Activated CD4-positive, alpha-beta T cell treated with anti-CD3 and anti-CD28 coated beads for 36 hours (primary cell): ENCODE data around the gene PCCA. TPM values are rescaled to one million over a fixed set of nuclear protein-coding genes. Genes with fewer than 3 reads are reported as not detected.
"Not testable (repeated sequence)": the region's sequence is repeated elsewhere in the genome, so short reads cannot be mapped to it uniquely, and the experiment has no call there.

ENCODE experiments used
- ATAC-seq: fragments of 200-7000 bp; cut with Tn5 transposase; one replicate; pipeline ENCODE4 v1.10.0; 2021; ENCODE audit warnings: mild to moderate bottlenecking, moderate library complexity
- CTCF ChIA-PET: fragments of 350-600 bp; sonication (Branson Sonifier 250); formaldehyde crosslinking; loops from one replicate; lab custom pipeline; 2021; ENCODE audit warnings: antibody characterized with exemption; lab: Charles Lee
- POLR2A ChIA-PET: fragments of 350-600 bp; sonication (Branson Sonifier 250); formaldehyde crosslinking; loops from one replicate; lab custom pipeline; 2021; ENCODE audit warnings: antibody characterized with exemption, inconsistent platforms; lab: Charles Lee
- DNase-seq: peaks from one replicate; pipeline ENCODE4 v3.0.0-alpha.2; 2020
- H3K27ac Mint-ChIP-seq: one replicate; pipeline ENCODE4 v1.8.0; 2021; ENCODE audit warnings: mixed read lengths
- H3K27me3 Mint-ChIP-seq: one replicate; pipeline ENCODE4 v1.8.0; 2021; ENCODE audit warnings: mixed read lengths
- H3K36me3 Mint-ChIP-seq: one replicate; pipeline ENCODE4 v1.8.0; 2021; ENCODE audit warnings: low read depth, mixed read lengths
- H3K4me1 Mint-ChIP-seq: one replicate; pipeline ENCODE4 v1.8.0; 2021; ENCODE audit warnings: mixed read lengths
- H3K4me3 Mint-ChIP-seq: one replicate; pipeline ENCODE4 v1.8.0; 2021; ENCODE audit warnings: mild to moderate bottlenecking, moderate library complexity, mixed read lengths
- H3K9me3 Mint-ChIP-seq: one replicate; pipeline ENCODE4 v1.8.0; 2021; ENCODE audit warnings: low read depth, mixed read lengths
- intact Hi-C, 2 experiments: fragments of 100-400 bp; cut with DNase I in 1 of 2; cut with micrococcal nuclease in 1 of 2; formaldehyde crosslinking; loops; one replicate each; pipeline versions ENCODE4 v1.14.2 to v1.15.1; 2022 to 2024; cut with DNase I, micrococcal nuclease
- total RNA-seq, 2 experiments: library from RNA; stranded (reverse); gene quantifications; one replicate each; pipeline ENCODE4 v1.2.3, GENCODE V29; 2021

PCCA gene
- total RNA-seq, 2 experiments from 2014 or later, result 5.8 to 7.3 TPM

GRCh38 chr13:100223966-100224530 lies 135.2 kb downstream of the PCCA start:
- H3K4me1 Mint-ChIP-seq, ATAC-seq, intact Hi-C loops, POLR2A ChIA-PET, DNase-seq, CTCF ChIA-PET, H3K4me3 Mint-ChIP-seq, H3K36me3 Mint-ChIP-seq, H3K27me3 Mint-ChIP-seq, H3K9me3 Mint-ChIP-seq, H3K27ac Mint-ChIP-seq: not testable (repeated sequence)

- no peak for ATAC-seq
- ChIA-PET CTCF (no interaction called here), POLR2A (no interaction called here)
- no peak for DNase-seq
- no peak overlapping the region for H3K27ac Mint-ChIP-seq
- no peaks in the 10 kb centered on the region for H3K27me3 Mint-ChIP-seq
- no peak overlapping the region for H3K4me3 Mint-ChIP-seq
- no peaks in the 10 kb centered on the region for H3K4me1 Mint-ChIP-seq
- intact Hi-C loops, result loop anchor here (10.0 kb wide), 2 partner anchors 245 to 785 kb away; partner anchors contain the start of gene ZIC2 (in 1 of the 2)
- no peaks in the 10 kb centered on the region for H3K9me3 Mint-ChIP-seq
- H3K36me3 Mint-ChIP-seq, result no peaks in the 10 kb centered on the region
Observed at GRCh38 chr13:100229603-100230002, 140.7 kb downstream of the PCCA start.

GRCh38 chr13:100230769-100231149 lies 141.9 kb downstream of the PCCA start:
- CTCF ChIA-PET, result no interaction called here
- intact Hi-C loops, result loop anchor here (10.0 kb wide), 2 partner anchors 246 to 786 kb away; partner anchors contain the start of gene ZIC2 (in 1 of the 2)
- POLR2A ChIA-PET, result no interaction called here
- no peaks in the 10 kb centered on the region for H3K36me3 Mint-ChIP-seq
- H3K4me3 Mint-ChIP-seq, result no peak overlapping the region
- no peaks in the 10 kb centered on the region for H3K9me3 Mint-ChIP-seq
- no peak overlapping the region for H3K27ac Mint-ChIP-seq
- H3K4me1 Mint-ChIP-seq, result peaks cover 3% of the 10 kb centered on the region
- ATAC-seq, result no peak
- H3K27me3 Mint-ChIP-seq, result no peaks in the 10 kb centered on the region
- no peak for DNase-seq

- intact Hi-C loops, result loop anchor here (10.0 kb wide), 2 partner anchors 246 to 786 kb away; partner anchors contain the start of gene ZIC2 (in 1 of the 2)
- H3K27ac Mint-ChIP-seq, result no peak overlapping the region
- POLR2A ChIA-PET, result no interaction called here
- no peaks in the 10 kb centered on the region for H3K27me3 Mint-ChIP-seq
- CTCF ChIA-PET, result interaction anchor here (0.8 to 1.1 kb wide), 2 partner anchors 333 to 569 kb away, joined by 3 read pairs; no protein-coding TSS in a partner anchor
- no peak overlapping the region for H3K4me3 Mint-ChIP-seq
- ATAC-seq (no peak), DNase-seq (no peak)
- H3K36me3 Mint-ChIP-seq, result no peaks in the 10 kb centered on the region
- no peaks in the 10 kb centered on the region for H3K9me3 Mint-ChIP-seq
- peaks cover 3% of the 10 kb centered on the region for H3K4me1 Mint-ChIP-seq
Observed at GRCh38 chr13:100231176-100231575, 142.3 kb downstream of the PCCA start.

- no peak overlapping the region for H3K27ac Mint-ChIP-seq
- H3K4me3 Mint-ChIP-seq, result no peak overlapping the region
- H3K27me3 Mint-ChIP-seq, result no peaks in the 10 kb centered on the region
- no peaks in the 10 kb centered on the region for H3K9me3 Mint-ChIP-seq
- H3K4me1 Mint-ChIP-seq, result peaks cover 3% of the 10 kb centered on the region
- POLR2A ChIA-PET, result no interaction called here
- DNase-seq, result no peak
- CTCF ChIA-PET, result interaction anchor here (0.7 to 1.5 kb wide), 4 partner anchors 279 to 572 kb away, joined by 3 to 4 read pairs (median 4); no protein-coding TSS in a partner anchor
- ATAC-seq, result no peak
- H3K36me3 Mint-ChIP-seq, result no peaks in the 10 kb centered on the region
- intact Hi-C loops, result loop anchor here (2.0 to 10.0 kb wide), 4 partner anchors 249 to 789 kb away; partner anchors contain the start of gene ZIC2 (in 1 of the 2)
Observed at GRCh38 chr13:100234006-100234405, 145.1 kb downstream of the PCCA start.

- CTCF ChIA-PET, result interaction anchor here (0.8 to 1.7 kb wide), 7 partner anchors 39 to 578 kb away, joined by 3 to 15 read pairs (median 5); no protein-coding TSS in a partner anchor
- H3K4me3 Mint-ChIP-seq, result no peak overlapping the region
- H3K4me1 Mint-ChIP-seq, result peaks cover 3% of the 10 kb centered on the region
- no peak for DNase-seq
- no peaks in the 10 kb centered on the region for H3K36me3 Mint-ChIP-seq
- no peak overlapping the region for H3K27ac Mint-ChIP-seq
- no peaks in the 10 kb centered on the region for H3K9me3 Mint-ChIP-seq
- POLR2A ChIA-PET, result no interaction called here
- H3K27me3 Mint-ChIP-seq, result no peaks in the 10 kb centered on the region
- no peak for ATAC-seq
- intact Hi-C loops, result loop anchor here (1.0 to 10.0 kb wide), 8 partner anchors 242 to 790 kb away; partner anchors contain the start of gene ZIC2 (in 1 of the 2)
Observed at GRCh38 chr13:100234524-100235136, 145.7 kb downstream of the PCCA start.

- DNase-seq (no peak), ATAC-seq (no peak)
- H3K9me3 Mint-ChIP-seq, result no peaks in the 10 kb centered on the region
- ChIA-PET CTCF (interaction anchor here (0.6 to 1.7 kb wide), 7 partner anchors 13 to 579 kb away, joined by 3 to 15 read pairs (median 5); no protein-coding TSS in a partner anchor), POLR2A (no interaction called here)
- H3K4me3 Mint-ChIP-seq, result no peak overlapping the region
- H3K27ac Mint-ChIP-seq, result no peak overlapping the region
- H3K36me3 Mint-ChIP-seq, result no peaks in the 10 kb centered on the region
- no peaks in the 10 kb centered on the region for H3K27me3 Mint-ChIP-seq
- H3K4me1 Mint-ChIP-seq, result peaks cover 3% of the 10 kb centered on the region
- intact Hi-C loops, result loop anchor here (1.0 to 10.0 kb wide), 8 partner anchors 243 to 791 kb away; partner anchors contain the start of gene ZIC2 (in 1 of the 2)
Observed at GRCh38 chr13:100235311-100235901, 146.5 kb downstream of the PCCA start.

- ATAC-seq, result no peak
- H3K36me3 Mint-ChIP-seq, result no peaks in the 10 kb centered on the region
- peaks cover 3% of the 10 kb centered on the region for H3K4me1 Mint-ChIP-seq
- ChIA-PET POLR2A (no interaction called here), CTCF (interaction anchor here (0.6 kb wide), 1 partner anchor 262 kb away, joined by 3 read pairs; no protein-coding TSS in a partner anchor)
- H3K27me3 Mint-ChIP-seq, result no peaks in the 10 kb centered on the region
- H3K4me3 Mint-ChIP-seq, result no peak overlapping the region
- intact Hi-C loops, result no loop called here
- H3K9me3 Mint-ChIP-seq, result no peaks in the 10 kb centered on the region
- no peak overlapping the region for H3K27ac Mint-ChIP-seq
- no peak for DNase-seq
Observed at GRCh38 chr13:100240109-100240779, 151.4 kb downstream of the PCCA start.

GRCh38 chr13:100244431-100244830 lies 155.5 kb downstream of the PCCA start:
- DNase-seq, result no peak
- ChIA-PET CTCF (no interaction called here), POLR2A (no interaction called here)
- no peak for ATAC-seq
- Mint-ChIP-seq H3K27ac (no peak overlapping the region), H3K4me3 (no peak overlapping the region), H3K36me3 (peaks cover 4% of the 10 kb centered on the region), H3K27me3 (no peaks in the 10 kb centered on the region), H3K4me1 (no peaks in the 10 kb centered on the region), H3K9me3 (peaks cover 5% of the 10 kb centered on the region)
- intact Hi-C loops, result no loop called here

- ATAC-seq (no peak), DNase-seq (no peak)
- intact Hi-C loops, result no loop called here
- no peak overlapping the region for H3K27ac Mint-ChIP-seq
- peaks cover 4% of the 10 kb centered on the region for H3K36me3 Mint-ChIP-seq
- peaks cover 5% of the 10 kb centered on the region for H3K9me3 Mint-ChIP-seq
- no peaks in the 10 kb centered on the region for H3K27me3 Mint-ChIP-seq
- H3K4me3 Mint-ChIP-seq, result no peak overlapping the region
- no peaks in the 10 kb centered on the region for H3K4me1 Mint-ChIP-seq
- CTCF ChIA-PET, result no interaction called here
- POLR2A ChIA-PET, result no interaction called here
Observed at GRCh38 chr13:100245104-100245503, 156.2 kb downstream of the PCCA start.

GRCh38 chr13:100247937-100248336 lies 159.0 kb downstream of the PCCA start:
- ATAC-seq (no peak), DNase-seq (no peak)
- Mint-ChIP-seq H3K4me3 (no peak overlapping the region), H3K36me3 (peaks cover 4% of the 10 kb centered on the region), H3K9me3 (peaks cover 5% of the 10 kb centered on the region), H3K27ac (no peak overlapping the region), H3K4me1 (no peaks in the 10 kb centered on the region), H3K27me3 (no peaks in the 10 kb centered on the region)
- POLR2A ChIA-PET, result interaction anchor here (0.6 kb wide), 1 partner anchor 734 kb away, joined by 3 read pairs; no protein-coding TSS in a partner anchor
- intact Hi-C loops, result no loop called here
- CTCF ChIA-PET, result interaction anchor here (1.8 kb wide), 1 partner anchor 12 kb away, joined by 3 read pairs; no protein-coding TSS in a partner anchor
